Measurements from ENCODE around the gene HRC.
"Not testable (repeated sequence)": the region's sequence is repeated elsewhere in the genome, so short reads cannot be mapped to it uniquely, and the experiment has no call there.

HRC gene

DNA sequence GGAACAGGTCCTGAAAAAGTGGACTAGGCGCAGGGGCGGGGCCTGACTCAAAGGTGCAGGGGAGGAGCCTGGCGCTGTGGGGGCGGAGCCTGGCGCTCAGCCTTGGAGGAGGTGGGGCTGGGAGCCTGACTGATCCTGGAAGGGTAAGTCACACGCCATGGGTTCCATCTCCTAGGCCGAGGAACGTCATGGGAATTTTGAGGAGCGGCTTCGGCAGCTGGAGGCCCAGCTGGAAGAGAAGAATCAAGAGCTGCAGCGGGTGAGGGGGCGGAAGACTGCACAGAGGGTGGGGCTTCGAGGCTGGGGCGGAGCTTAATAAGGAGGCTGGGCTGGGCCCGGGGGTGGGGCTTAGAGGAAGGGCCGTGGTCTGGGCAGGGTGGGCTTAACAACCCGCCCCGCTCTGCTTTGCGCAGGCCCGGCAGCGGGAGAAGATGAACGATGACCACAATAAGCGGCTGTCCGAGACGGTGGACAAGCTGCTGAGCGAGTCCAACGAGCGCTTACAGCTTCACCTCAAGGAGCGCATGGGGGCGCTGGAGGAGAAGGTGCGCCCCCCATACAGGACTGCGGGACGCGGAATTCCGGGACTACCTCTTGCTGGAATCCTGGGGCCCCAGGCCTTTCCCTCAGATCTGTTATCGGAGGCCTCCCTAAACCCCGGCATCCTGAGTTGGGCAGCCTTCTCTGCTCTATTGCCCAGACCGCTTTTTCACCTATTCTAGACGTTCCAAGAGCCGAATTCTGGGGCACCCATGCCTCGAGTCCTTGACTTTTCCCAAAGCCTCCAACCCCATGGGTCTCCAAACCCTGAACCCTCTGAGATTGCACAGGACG lies 21.4 kb downstream of the HRC start:
- no peaks in the 10 kb centered on the region for H3K9me3 Mint-ChIP-seq
- no peak overlapping the region for H3K27ac Mint-ChIP-seq
- peak; percentile 75 for DNase-seq
- H3K36me3 Mint-ChIP-seq (ENCODE audit: low read depth), result no peaks in the 10 kb centered on the region
- H3K4me3 Mint-ChIP-seq, result peak overlapping the region; percentile 33
- peaks cover 20% of the 10 kb centered on the region for H3K4me1 Mint-ChIP-seq (ENCODE audit: low read depth)
- H3K27me3 Mint-ChIP-seq, result peaks cover 8% of the 10 kb centered on the region

DNA sequence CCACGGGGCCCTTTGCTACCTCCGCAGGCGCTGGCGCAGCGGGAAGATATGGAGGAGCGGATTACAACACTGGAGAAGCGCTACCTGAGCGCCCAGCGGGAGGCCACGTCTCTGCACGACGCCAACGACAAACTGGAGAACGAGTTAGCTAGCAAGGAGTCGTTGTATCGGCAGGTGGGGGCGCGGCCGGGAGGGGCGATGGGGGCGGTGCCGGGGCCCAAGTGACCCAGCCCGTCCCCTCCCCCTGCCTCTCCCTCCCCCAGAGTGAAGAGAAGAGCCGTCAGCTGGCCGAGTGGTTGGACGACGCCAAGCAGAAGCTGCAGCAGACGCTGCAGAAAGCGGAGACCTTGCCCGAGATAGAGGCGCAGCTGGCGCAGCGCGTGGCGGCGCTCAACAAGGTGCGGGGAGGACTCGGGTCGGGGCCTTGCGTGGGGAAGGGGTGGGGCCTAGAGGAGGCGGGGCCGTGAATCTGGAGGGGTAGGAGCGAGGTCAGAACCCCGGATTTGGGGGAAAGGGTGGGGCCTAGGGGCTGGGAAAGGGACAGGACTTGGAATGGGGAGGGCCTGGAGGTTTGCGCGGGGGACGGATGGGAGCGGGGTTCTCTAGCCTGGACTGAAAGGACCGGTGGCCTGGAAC lies 22.1 kb downstream of the HRC start:
- peak overlapping the region; percentile 18 for H3K4me3 Mint-ChIP-seq
- no peak overlapping the region for H3K27ac Mint-ChIP-seq
- H3K9me3 Mint-ChIP-seq, result no peaks in the 10 kb centered on the region
- no peaks in the 10 kb centered on the region for H3K36me3 Mint-ChIP-seq (ENCODE audit: low read depth)
- peak; percentile 52 for DNase-seq
- peaks cover 8% of the 10 kb centered on the region for H3K27me3 Mint-ChIP-seq
- H3K4me1 Mint-ChIP-seq (ENCODE audit: low read depth), result peaks cover 27% of the 10 kb centered on the region

DNA sequence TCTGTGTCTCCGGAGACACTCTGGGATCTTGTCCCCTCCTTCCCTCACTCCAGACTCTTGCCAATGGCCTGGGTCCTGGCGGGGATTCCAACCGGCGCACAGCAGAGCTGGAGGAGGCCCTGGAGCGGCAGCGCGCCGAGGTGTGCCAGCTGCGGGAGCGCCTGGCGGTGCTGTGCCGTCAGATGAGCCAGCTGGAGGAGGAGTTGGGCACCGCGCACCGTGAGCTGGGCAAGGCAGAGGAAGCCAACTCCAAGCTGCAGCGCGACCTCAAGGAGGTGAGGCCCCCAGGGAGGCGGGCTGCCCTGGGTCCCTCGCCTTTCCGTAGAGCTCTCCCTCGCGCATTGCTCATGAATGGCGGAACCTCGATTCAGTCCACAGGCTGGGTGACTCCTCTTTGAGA lies 24.9 kb downstream of the HRC start:
- Mint-ChIP-seq H3K4me3 (no peak overlapping the region), H3K27ac (no peak overlapping the region), H3K27me3 (peaks cover 8% of the 10 kb centered on the region), H3K36me3 (ENCODE audit: low read depth) (no peaks in the 10 kb centered on the region), H3K4me1 (ENCODE audit: low read depth) (peaks cover 31% of the 10 kb centered on the region), H3K9me3 (no peaks in the 10 kb centered on the region)
- no peak for DNase-seq

DNA sequence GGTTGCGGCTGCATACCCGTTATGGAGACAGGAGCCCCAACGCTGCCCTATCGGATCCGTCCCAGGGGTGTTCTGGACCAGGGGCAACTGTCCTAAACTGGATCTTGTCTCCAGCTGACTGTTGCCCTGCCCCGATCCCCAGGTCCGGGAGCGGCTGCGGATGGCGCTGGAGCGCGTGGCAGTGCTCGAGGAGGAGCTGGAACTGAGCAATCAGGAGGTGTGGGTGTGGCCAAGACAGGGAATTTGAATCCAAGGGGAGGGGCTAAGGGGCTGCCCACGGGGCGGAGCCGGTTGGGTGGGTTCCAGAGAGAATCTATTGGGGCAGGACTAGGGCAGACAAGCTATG lies 26.0 kb downstream of the HRC start:
- no peak overlapping the region for H3K27ac Mint-ChIP-seq
- no peaks in the 10 kb centered on the region for H3K36me3 Mint-ChIP-seq (ENCODE audit: low read depth)
- no peaks in the 10 kb centered on the region for H3K9me3 Mint-ChIP-seq
- H3K27me3 Mint-ChIP-seq, result peaks cover 8% of the 10 kb centered on the region
- H3K4me1 Mint-ChIP-seq (ENCODE audit: low read depth), result peaks cover 29% of the 10 kb centered on the region
- peak overlapping the region; percentile 79 for H3K4me3 Mint-ChIP-seq
- DNase-seq, result no peak

DNA sequence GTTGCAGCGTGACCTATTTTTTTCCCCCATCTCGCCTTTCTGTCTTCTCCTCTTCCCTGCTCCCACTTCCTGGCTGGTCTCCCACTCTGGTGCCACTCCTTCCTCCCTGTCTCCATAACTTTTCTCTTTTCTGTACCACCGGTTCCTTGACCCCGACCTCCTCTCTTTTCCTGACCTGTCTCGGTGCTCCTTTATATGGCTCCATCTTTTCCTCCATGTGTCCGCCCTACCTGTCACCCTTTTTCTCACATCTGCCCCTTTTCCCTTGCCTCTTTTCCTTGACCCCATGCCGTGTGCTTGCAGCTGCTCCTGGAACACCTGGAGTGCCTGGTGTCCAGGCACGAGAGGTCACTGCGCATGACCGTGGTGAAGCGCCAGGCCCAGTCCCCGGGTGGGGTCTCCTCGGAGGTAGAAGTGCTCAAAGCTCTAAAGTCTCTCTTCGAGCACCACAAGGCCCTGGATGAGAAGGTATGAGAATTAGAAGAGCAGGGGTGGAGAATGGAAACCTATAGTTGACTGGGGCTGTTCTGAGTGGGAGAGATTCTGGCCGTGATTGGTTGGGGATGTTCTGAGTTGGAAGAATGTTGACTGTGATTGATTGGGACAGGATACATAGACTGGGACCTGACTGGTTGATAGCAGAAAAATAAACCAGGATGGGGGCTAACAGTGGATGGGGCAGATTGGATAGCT lies 26.5 kb downstream of the HRC start:
- no peaks in the 10 kb centered on the region for H3K36me3 Mint-ChIP-seq (ENCODE audit: low read depth)
- no peaks in the 10 kb centered on the region for H3K9me3 Mint-ChIP-seq
- H3K4me3 Mint-ChIP-seq, result peak overlapping the region; percentile 79

DNA sequence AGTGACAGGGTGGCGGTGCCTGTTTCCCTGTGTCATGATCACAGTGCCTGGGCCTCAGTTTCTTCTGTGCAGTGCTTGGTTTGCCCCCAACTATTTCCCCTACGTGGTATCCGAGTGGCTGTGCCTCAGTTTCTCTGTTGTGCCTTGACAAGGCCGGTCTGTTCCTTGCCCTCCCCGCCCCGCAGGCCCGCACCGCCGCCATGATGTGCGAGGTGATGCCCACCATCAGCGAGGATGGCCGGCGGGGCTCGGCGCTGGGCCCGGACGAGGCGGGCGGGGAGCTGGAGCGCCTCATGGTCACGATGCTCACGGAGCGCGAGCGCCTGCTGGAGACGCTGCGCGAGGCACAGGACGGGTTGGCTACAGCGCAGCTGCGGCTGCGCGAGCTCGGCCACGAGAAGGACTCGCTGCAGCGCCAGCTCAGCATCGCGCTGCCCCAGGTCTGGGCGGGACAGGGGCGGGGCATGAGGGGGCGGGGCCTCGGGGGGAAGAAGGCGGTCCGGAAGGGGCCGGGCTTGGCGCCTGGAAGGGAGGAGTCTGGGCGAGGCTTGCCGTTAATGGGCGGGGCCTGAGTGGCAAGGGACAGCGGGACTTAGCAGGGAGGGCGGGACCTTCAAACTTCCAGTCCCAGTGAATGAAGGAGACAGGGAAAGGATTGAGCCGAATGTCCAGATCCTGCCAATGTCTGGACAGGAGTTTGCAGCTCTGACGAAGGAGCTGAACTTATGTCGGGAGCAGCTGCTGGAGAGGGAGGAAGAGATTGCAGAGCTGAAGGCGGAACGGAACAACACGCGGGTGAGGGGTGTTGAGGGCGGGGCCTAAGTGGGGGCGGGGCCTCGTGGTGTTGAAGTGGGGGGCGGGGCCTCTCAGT lies 27.3 kb downstream of the HRC start:
- no peaks in the 10 kb centered on the region for H3K27me3 Mint-ChIP-seq
- peak overlapping the region; percentile 93 for H3K27ac Mint-ChIP-seq
- H3K36me3 Mint-ChIP-seq (ENCODE audit: low read depth), result no peaks in the 10 kb centered on the region
- H3K9me3 Mint-ChIP-seq, result no peaks in the 10 kb centered on the region
- peaks cover 20% of the 10 kb centered on the region for H3K4me1 Mint-ChIP-seq (ENCODE audit: low read depth)
- peak overlapping the region; percentile 79 for H3K4me3 Mint-ChIP-seq
- DNase-seq, result peak; percentile 98

More for the DNA sequence above, 26.5 kb downstream of the HRC start:
- no peak overlapping the region for H3K27ac Mint-ChIP-seq
- no peak for DNase-seq
- H3K4me1 Mint-ChIP-seq (ENCODE audit: low read depth), result peaks cover 25% of the 10 kb centered on the region
- peaks cover 4% of the 10 kb centered on the region for H3K27me3 Mint-ChIP-seq

DNA sequence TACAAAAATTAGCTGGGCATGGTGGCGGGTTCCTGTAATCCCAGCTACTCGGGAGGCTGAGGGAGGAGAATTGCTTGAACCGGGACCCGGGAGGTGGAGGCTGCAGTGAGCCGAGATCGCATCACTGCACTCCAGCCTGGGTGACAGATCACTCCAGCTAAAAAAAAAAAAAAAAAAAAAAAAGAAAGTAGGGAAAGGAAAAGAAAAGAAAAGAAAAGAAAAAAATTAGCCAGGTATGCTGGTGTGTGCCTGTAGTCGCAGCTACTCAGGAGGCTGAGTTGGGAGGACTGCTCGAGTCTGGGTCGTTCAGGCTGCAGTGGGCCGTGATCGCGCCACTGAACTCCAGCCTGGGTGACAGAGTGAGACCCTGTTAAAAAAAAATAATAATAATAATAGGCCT lies 28.0 kb downstream of the HRC start:
- not testable (repeated sequence) for H3K27me3 Mint-ChIP-seq; H3K36me3 Mint-ChIP-seq (ENCODE audit: low read depth); H3K27ac Mint-ChIP-seq; DNase-seq; H3K9me3 Mint-ChIP-seq; H3K4me3 Mint-ChIP-seq
- peaks cover 19% of the 10 kb centered on the region for H3K4me1 Mint-ChIP-seq (ENCODE audit: low read depth)

GRCh38 chr19:49126575-49126974 lies 28.6 kb downstream of the HRC start:
- no peak overlapping the region for H3K27ac Mint-ChIP-seq
- no peaks in the 10 kb centered on the region for H3K27me3 Mint-ChIP-seq
- DNase-seq, result no peak
- H3K4me3 Mint-ChIP-seq, result no peak overlapping the region
- no peaks in the 10 kb centered on the region for H3K36me3 Mint-ChIP-seq (ENCODE audit: low read depth)
- no peaks in the 10 kb centered on the region for H3K9me3 Mint-ChIP-seq
- H3K4me1 Mint-ChIP-seq (ENCODE audit: low read depth), result peaks cover 19% of the 10 kb centered on the region

- H3K36me3 Mint-ChIP-seq (ENCODE audit: low read depth), result no peaks in the 10 kb centered on the region
- no peak for DNase-seq
- peaks cover 25% of the 10 kb centered on the region for H3K4me1 Mint-ChIP-seq (ENCODE audit: low read depth)
- H3K9me3 Mint-ChIP-seq, result no peaks in the 10 kb centered on the region
- H3K27me3 Mint-ChIP-seq, result peaks cover 8% of the 10 kb centered on the region
- no peak overlapping the region for H3K4me3 Mint-ChIP-seq
- no peak overlapping the region for H3K27ac Mint-ChIP-seq
Observed at GRCh38 chr19:49125025-49125731, 30.0 kb downstream of the HRC start.

DNA sequence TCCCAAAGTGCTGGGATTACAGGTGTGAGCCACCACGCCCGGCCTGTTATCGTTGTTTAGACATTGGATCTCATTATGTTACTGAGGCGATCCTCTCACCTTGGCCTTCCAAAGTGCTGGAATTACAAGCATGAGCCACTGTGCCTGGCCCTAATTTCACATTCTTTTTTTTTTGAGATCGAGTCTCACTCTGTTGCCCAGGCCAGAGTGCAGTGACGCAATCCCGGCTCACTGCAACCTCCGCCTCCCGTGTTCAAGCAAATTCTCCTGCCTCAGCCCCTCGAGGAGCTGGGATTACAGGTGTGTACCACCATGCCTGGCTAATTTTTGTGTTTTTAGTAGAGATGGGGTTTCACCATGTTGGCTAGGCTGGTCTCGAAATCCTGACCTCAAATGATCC lies 31.9 kb downstream of the HRC start:
- H3K4me1 Mint-ChIP-seq (ENCODE audit: low read depth), result peaks cover 16% of the 10 kb centered on the region
- not testable (repeated sequence) for DNase-seq; H3K4me3 Mint-ChIP-seq; H3K27ac Mint-ChIP-seq; H3K9me3 Mint-ChIP-seq; H3K36me3 Mint-ChIP-seq (ENCODE audit: low read depth)
- H3K27me3 Mint-ChIP-seq, result peaks cover 11% of the 10 kb centered on the region

DNA sequence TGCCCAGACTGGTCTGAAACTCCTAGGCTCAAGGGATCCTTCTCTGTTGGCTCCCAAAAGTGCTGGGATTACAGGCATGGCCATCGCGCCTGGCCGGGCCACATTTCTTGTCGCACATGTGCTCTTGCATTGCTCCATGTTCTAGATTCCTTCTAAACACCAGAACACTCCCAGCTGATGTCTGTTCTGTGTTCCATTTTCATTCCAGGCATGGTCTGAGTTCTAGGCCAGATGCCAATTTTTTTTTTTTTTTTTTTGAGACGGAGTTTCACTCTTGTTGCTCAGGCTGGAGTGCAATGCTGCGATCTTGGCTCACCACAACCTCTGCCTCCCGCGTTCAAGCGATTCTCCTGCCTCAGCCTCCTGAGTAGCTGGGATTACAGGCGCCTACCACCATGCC lies 33.4 kb downstream of the HRC start:
- peaks cover 22% of the 10 kb centered on the region for H3K4me1 Mint-ChIP-seq (ENCODE audit: low read depth)
- not testable (repeated sequence) for H3K36me3 Mint-ChIP-seq (ENCODE audit: low read depth); H3K27ac Mint-ChIP-seq; DNase-seq; H3K9me3 Mint-ChIP-seq; H3K4me3 Mint-ChIP-seq
- H3K27me3 Mint-ChIP-seq, result peaks cover 11% of the 10 kb centered on the region

- Mint-ChIP-seq H3K27ac (no peak overlapping the region), H3K4me3 (peak overlapping the region; percentile 74), H3K9me3 (no peaks in the 10 kb centered on the region), H3K27me3 (peaks cover 11% of the 10 kb centered on the region), H3K36me3 (ENCODE audit: low read depth) (peaks cover 5% of the 10 kb centered on the region), H3K4me1 (ENCODE audit: low read depth) (peaks cover 24% of the 10 kb centered on the region)
- DNase-seq, result no peak
Observed at GRCh38 chr19:49120868-49121267, 34.3 kb downstream of the HRC start.

GRCh38 chr19:49120325-49120683 lies 34.9 kb downstream of the HRC start:
- H3K27ac Mint-ChIP-seq, result peak overlapping the region; percentile 37
- H3K36me3 Mint-ChIP-seq (ENCODE audit: low read depth), result peaks cover 5% of the 10 kb centered on the region
- peaks cover 11% of the 10 kb centered on the region for H3K27me3 Mint-ChIP-seq
- H3K4me1 Mint-ChIP-seq (ENCODE audit: low read depth), result peaks cover 24% of the 10 kb centered on the region
- no peaks in the 10 kb centered on the region for H3K9me3 Mint-ChIP-seq
- DNase-seq, result no peak
- H3K4me3 Mint-ChIP-seq, result peak overlapping the region; percentile 74

Measured in activated T-cell treated with anti-CD3 and anti-CD28 coated beads, Interleukin-2, amount 50 U/mL, for 24 hours (primary cell).